Liver (tissue), 3 donors: ENCODE results near the gene NF1.

ENCODE experiments used
- EGR1 ChIP-seq, 2 donors: IDR thresholded peaks; 2 replicates each; pipeline ENCODE4 v1.6.1; 2016 to 2018; ENCODE audit warnings: antibody characterized with exemption in 2 of 2, low read depth in 2 of 2
- RAD21 ChIP-seq, 2 donors: IDR thresholded peaks; 2 replicates each; pipeline ENCODE4 v1.6.1; 2016; ENCODE audit warnings: antibody characterized with exemption in 2 of 2, mild to moderate bottlenecking in 2 of 2
- TAF1 ChIP-seq: conservative IDR thresholded peaks from 2 replicates; pipeline ENCODE4 v1.6.1; 2016; ENCODE audit warnings: antibody characterized with exemption, mild to moderate bottlenecking
- YY1 ChIP-seq: IDR thresholded peaks from 2 replicates; pipeline ENCODE4 v1.6.1; 2016; ENCODE audit warnings: antibody characterized with exemption, mild to moderate bottlenecking
- ZBTB33 ChIP-seq: IDR thresholded peaks from 2 replicates; pipeline ENCODE4 v1.6.1; 2016; ENCODE audit warnings: antibody characterized with exemption
- TF ChIP-seq, protein P1 (sequence below): fragments of 150-350 bp; IDR thresholded peaks from 2 replicates; pipeline ENCODE4 v1.5.1; 2017; ENCODE audit warnings: improper control_type of control experiment, low read depth, low read length; ENCODE audit not compliant: missing input control
- TF ChIP-seq, protein P2 (sequence below): IDR thresholded peaks from 2 replicates; pipeline ENCODE4 v1.6.1; 2016; ENCODE audit warnings: antibody characterized with exemption
- TF ChIP-seq, protein P3 (sequence below): IDR thresholded peaks from 2 replicates; pipeline ENCODE4 v1.6.1; 2016; ENCODE audit warnings: antibody characterized with exemption, mild to moderate bottlenecking
- donor health status: healthy.
- donor health status: healthy.

- TF ChIP-seq, protein P1, sequence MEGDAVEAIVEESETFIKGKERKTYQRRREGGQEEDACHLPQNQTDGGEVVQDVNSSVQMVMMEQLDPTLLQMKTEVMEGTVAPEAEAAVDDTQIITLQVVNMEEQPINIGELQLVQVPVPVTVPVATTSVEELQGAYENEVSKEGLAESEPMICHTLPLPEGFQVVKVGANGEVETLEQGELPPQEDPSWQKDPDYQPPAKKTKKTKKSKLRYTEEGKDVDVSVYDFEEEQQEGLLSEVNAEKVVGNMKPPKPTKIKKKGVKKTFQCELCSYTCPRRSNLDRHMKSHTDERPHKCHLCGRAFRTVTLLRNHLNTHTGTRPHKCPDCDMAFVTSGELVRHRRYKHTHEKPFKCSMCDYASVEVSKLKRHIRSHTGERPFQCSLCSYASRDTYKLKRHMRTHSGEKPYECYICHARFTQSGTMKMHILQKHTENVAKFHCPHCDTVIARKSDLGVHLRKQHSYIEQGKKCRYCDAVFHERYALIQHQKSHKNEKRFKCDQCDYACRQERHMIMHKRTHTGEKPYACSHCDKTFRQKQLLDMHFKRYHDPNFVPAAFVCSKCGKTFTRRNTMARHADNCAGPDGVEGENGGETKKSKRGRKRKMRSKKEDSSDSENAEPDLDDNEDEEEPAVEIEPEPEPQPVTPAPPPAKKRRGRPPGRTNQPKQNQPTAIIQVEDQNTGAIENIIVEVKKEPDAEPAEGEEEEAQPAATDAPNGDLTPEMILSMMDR = no peak
- TF ChIP-seq YY1 (no peak), EGR1 (IDR thresholded peaks at IDR 0.05; ENCODE audit: low read depth in 2 of 2) (no peak), RAD21 (IDR thresholded peaks at IDR 0.05) (no peak), ZBTB33 (no peak), TAF1 (no peak)
- TF ChIP-seq, protein P2, sequence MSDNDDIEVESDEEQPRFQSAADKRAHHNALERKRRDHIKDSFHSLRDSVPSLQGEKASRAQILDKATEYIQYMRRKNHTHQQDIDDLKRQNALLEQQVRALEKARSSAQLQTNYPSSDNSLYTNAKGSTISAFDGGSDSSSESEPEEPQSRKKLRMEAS = no peak
- TF ChIP-seq, protein P3, sequence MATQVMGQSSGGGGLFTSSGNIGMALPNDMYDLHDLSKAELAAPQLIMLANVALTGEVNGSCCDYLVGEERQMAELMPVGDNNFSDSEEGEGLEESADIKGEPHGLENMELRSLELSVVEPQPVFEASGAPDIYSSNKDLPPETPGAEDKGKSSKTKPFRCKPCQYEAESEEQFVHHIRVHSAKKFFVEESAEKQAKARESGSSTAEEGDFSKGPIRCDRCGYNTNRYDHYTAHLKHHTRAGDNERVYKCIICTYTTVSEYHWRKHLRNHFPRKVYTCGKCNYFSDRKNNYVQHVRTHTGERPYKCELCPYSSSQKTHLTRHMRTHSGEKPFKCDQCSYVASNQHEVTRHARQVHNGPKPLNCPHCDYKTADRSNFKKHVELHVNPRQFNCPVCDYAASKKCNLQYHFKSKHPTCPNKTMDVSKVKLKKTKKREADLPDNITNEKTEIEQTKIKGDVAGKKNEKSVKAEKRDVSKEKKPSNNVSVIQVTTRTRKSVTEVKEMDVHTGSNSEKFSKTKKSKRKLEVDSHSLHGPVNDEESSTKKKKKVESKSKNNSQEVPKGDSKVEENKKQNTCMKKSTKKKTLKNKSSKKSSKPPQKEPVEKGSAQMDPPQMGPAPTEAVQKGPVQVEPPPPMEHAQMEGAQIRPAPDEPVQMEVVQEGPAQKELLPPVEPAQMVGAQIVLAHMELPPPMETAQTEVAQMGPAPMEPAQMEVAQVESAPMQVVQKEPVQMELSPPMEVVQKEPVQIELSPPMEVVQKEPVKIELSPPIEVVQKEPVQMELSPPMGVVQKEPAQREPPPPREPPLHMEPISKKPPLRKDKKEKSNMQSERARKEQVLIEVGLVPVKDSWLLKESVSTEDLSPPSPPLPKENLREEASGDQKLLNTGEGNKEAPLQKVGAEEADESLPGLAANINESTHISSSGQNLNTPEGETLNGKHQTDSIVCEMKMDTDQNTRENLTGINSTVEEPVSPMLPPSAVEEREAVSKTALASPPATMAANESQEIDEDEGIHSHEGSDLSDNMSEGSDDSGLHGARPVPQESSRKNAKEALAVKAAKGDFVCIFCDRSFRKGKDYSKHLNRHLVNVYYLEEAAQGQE = no peak
Observed at GRCh38 chr17:31226950-31227349, 132.2 kb downstream of the NF1 start.
